Mesendoderm (in vitro differentiated cells): ENCODE measurements around the gene BANK1.

Experiments
- DNase-seq: peaks from one replicate; pipeline ENCODE4 v3.0.0; 2013
- H2AK5ac ChIP-seq: 2 replicates; pipeline ENCODE4 v1.6.1; 2013; ENCODE audit warnings: low read length, inconsistent platforms
- H2BK120ac ChIP-seq: 2 replicates; pipeline ENCODE4 v1.6.1; 2013; ENCODE audit warnings: low read depth, mild to moderate bottlenecking, low read length, moderate library complexity, mixed read lengths
- H2BK15ac ChIP-seq: replicated peaks from 2 replicates; pipeline ENCODE4 v1.6.1; 2013; ENCODE audit warnings: low read depth, mild to moderate bottlenecking, moderate library complexity
- H2BK5ac ChIP-seq: 2 replicates; pipeline ENCODE4 v1.6.1; 2013; ENCODE audit warnings: low read length, inconsistent platforms
- H3K18ac ChIP-seq: 2 replicates; pipeline ENCODE4 v1.6.1; 2013; ENCODE audit warnings: mild to moderate bottlenecking, low read length, mixed read lengths
- H3K23ac ChIP-seq: one replicate; pipeline ENCODE4 v1.6.1; 2013; ENCODE audit warnings: low read length
- H3K27ac ChIP-seq: 2 replicates; pipeline ENCODE4 v1.5.1; 2013; ENCODE audit warnings: low read depth, mild to moderate bottlenecking, inconsistent platforms, low read length, moderate library complexity
- H3K27me3 ChIP-seq: 2 replicates; pipeline ENCODE4 v1.6.1; 2013; ENCODE audit warnings: low read length, control low read depth, mild to moderate bottlenecking, inconsistent platforms; ENCODE audit not compliant: insufficient read depth, poor library complexity
- H3K36me3 ChIP-seq: 2 replicates; pipeline ENCODE4 v1.6.1; 2013; ENCODE audit warnings: low read length, inconsistent platforms; ENCODE audit not compliant: control insufficient read depth, insufficient read depth
- H3K4ac ChIP-seq: one replicate; pipeline ENCODE4 v1.6.1; 2013; ENCODE audit warnings: low read depth, mild to moderate bottlenecking, low read length, moderate library complexity
- H3K4me1 ChIP-seq: 2 replicates; pipeline ENCODE4 v1.6.1; 2013; ENCODE audit warnings: low read depth, low read length, inconsistent platforms; ENCODE audit not compliant: control insufficient read depth
- H3K4me2 ChIP-seq: 2 replicates; pipeline ENCODE4 v1.6.1; 2013; ENCODE audit warnings: low read length
- H3K4me3 ChIP-seq: 2 replicates; pipeline ENCODE4 v1.5.1; 2013; ENCODE audit warnings: mild to moderate bottlenecking, low read length
- H3K56ac ChIP-seq: one replicate; pipeline ENCODE4 v1.6.1; 2013; ENCODE audit warnings: low read length
- H3K79me1 ChIP-seq: 2 replicates; pipeline ENCODE4 v1.6.1; 2013; ENCODE audit warnings: low read length, inconsistent platforms
- H3K79me2 ChIP-seq: 2 replicates; pipeline ENCODE4 v1.6.1; 2013; ENCODE audit warnings: mild to moderate bottlenecking, low read length; ENCODE audit not compliant: control insufficient read depth, insufficient read depth
- H3K9ac ChIP-seq: 2 replicates; pipeline ENCODE4 v1.6.1; 2013; ENCODE audit warnings: low read length, inconsistent platforms
- H4K5ac ChIP-seq: one replicate; pipeline ENCODE4 v1.6.1; 2013; ENCODE audit warnings: low read length
- H4K8ac ChIP-seq: one replicate; pipeline ENCODE4 v1.6.1; 2013; ENCODE audit warnings: low read depth, mild to moderate bottlenecking, control low read depth, low read length, moderate library complexity
- WGBS: extraction: QIAGEN DNeasy Blood & Tissue Kit; methylation state at CpG from one replicate; pipeline ENCODE4 v1.1.7; 2013; ENCODE audit warnings: low lambda C conversion rate, missing lambda C conversion rate; ENCODE audit not compliant: insufficient coverage; ENCODE audit errors: extremely low coverage; 5-methylcytosine and 5-hydroxymethylcytosine counted together

Gene BANK1

DNA sequence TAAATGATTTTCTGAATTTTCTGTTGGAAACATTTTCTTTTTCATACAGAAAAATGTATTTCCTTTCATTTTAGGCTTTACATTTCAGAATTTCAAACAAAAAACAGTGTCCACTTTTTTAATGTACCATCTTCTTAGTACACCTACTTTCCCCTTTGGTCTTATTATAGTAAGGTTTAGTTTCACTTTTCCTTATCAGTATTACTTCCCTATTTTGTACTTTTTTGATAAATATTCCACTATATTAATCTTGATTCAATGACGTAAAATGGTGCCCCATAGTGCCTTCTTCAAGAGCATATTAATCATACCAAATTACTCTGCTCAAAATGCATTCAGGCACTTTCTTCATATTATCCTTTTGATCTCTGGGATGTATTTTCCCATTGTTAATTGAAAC lies 52.5 kb downstream of the BANK1 start:
- no CpG with 5 or more reads among the region's 1 CpG for WGBS
- no peak overlapping the region for H3K56ac ChIP-seq
- no peak overlapping the region for H3K27ac ChIP-seq
- H2BK15ac ChIP-seq = no peak overlapping the region
- no peak overlapping the region for H3K23ac ChIP-seq
- no peak overlapping the region for H3K4me2 ChIP-seq
- no peaks in the 10 kb centered on the region for H3K79me1 ChIP-seq
- no peak overlapping the region for H4K5ac ChIP-seq
- no peak for DNase-seq
- H2BK5ac ChIP-seq = no peak overlapping the region
- no peaks in the 10 kb centered on the region for H3K4me1 ChIP-seq
- no peaks in the 10 kb centered on the region for H3K36me3 ChIP-seq
- no peaks in the 10 kb centered on the region for H3K79me2 ChIP-seq
- no peaks in the 10 kb centered on the region for H3K27me3 ChIP-seq
- no peak overlapping the region for H3K4ac ChIP-seq
- no peak overlapping the region for H3K18ac ChIP-seq
- H3K9ac ChIP-seq = no peak overlapping the region
- H2AK5ac ChIP-seq = no peak overlapping the region
- H3K4me3 ChIP-seq = no peak overlapping the region
- no peak overlapping the region for H2BK120ac ChIP-seq
- no peak overlapping the region for H4K8ac ChIP-seq

DNA sequence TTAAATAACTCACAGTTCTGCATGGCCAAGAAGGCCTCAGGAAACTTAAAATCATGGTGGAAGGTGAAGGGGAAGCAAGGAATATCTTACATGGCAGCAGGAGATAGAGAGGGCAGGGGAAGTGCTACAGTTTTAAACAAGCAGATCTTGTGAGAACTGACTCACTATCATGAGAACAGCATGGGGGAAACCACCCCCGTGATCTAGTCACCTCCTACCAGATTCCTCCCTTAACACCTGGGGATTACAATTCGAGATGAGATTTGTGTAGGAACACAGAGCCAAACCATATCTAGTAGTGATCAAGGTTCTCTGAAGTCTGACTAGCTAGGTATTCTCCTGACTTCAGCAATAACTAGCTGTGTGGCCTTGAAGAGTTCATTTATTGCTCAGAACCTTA lies 56.0 kb downstream of the BANK1 start:
- no peak overlapping the region for H3K4me3 ChIP-seq
- no peak overlapping the region for H3K4ac ChIP-seq
- no CpG with 5 or more reads among the region's 2 CpGs for WGBS

DNA sequence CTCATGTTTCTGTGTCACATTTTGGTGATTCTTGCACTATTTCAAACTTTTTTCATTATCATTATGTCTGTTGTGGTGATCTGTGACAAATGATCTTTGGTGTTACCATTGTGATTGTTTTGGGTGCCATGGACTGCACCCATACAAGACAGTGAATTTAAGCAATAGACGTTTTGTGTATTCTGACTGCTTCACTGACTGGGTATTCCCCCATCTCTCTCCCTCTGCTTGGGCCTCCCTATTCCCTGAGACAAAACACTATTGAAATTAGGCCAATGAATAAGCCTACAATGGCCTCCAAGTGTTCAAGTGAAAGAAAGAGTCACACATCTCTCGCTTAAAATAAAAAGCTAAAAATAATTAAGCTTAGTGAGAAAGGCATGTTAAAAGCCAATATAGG lies 60.2 kb downstream of the BANK1 start:
- no peak overlapping the region for H2BK120ac ChIP-seq
- no peak overlapping the region for H4K8ac ChIP-seq
- H2BK15ac ChIP-seq = no peak overlapping the region
- no peak overlapping the region for H4K5ac ChIP-seq
- no peak overlapping the region for H3K23ac ChIP-seq
- DNase-seq = no peak
- H2AK5ac ChIP-seq = no peak overlapping the region
- H3K27ac ChIP-seq = no peak overlapping the region
- H3K9ac ChIP-seq = no peak overlapping the region
- no peaks in the 10 kb centered on the region for H3K79me2 ChIP-seq
- no peak overlapping the region for H3K18ac ChIP-seq
- no peaks in the 10 kb centered on the region for H3K27me3 ChIP-seq
- no peak overlapping the region for H3K56ac ChIP-seq
- no peak overlapping the region for H3K4me2 ChIP-seq
- H3K4me3 ChIP-seq = no peak overlapping the region
- no peak overlapping the region for H3K4ac ChIP-seq
- WGBS = no CpG with 5 or more reads among the region's 2 CpGs
- H2BK5ac ChIP-seq = no peak overlapping the region
- H3K79me1 ChIP-seq = no peaks in the 10 kb centered on the region
- H3K36me3 ChIP-seq = no peaks in the 10 kb centered on the region
- H3K4me1 ChIP-seq = no peaks in the 10 kb centered on the region

More for the DNA sequence above, 56.0 kb downstream of the BANK1 start:
- no peak overlapping the region for H3K18ac ChIP-seq
- H3K56ac ChIP-seq = no peak overlapping the region
- H3K27me3 ChIP-seq = no peaks in the 10 kb centered on the region
- no peak overlapping the region for H2BK5ac ChIP-seq
- no peaks in the 10 kb centered on the region for H3K36me3 ChIP-seq
- H4K8ac ChIP-seq = no peak overlapping the region
- H3K9ac ChIP-seq = no peak overlapping the region
- H3K79me1 ChIP-seq = no peaks in the 10 kb centered on the region
- H3K4me2 ChIP-seq = no peak overlapping the region
- H3K4me1 ChIP-seq = no peaks in the 10 kb centered on the region
- no peak overlapping the region for H2BK120ac ChIP-seq
- DNase-seq = peak; percentile 66
- H3K79me2 ChIP-seq = no peaks in the 10 kb centered on the region
- no peak overlapping the region for H3K23ac ChIP-seq
- H2BK15ac ChIP-seq = no peak overlapping the region
- H3K27ac ChIP-seq = no peak overlapping the region
- no peak overlapping the region for H4K5ac ChIP-seq
- no peak overlapping the region for H2AK5ac ChIP-seq

DNA sequence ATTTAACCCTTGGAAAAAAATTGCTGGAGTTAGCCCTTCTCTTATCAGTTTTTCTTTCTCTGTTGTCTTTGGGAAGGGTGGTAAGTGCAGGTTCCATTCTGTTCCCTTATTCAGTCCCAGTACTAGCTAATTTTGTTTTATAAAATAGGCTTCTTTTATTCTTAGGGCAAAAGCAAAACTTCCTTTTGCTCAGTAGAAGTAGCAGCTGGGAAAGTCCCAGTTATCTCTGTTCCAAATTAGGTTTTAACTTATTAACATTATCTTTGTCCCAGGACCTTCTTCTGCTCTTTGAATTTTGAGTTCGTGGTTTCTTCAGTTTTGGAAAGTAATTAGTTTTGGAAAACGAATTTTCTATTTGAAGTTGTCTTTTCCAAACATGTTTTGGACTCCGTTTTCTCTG lies 61.1 kb downstream of the BANK1 start:
- Histone ChIP-seq H3K79me2 (no peaks in the 10 kb centered on the region), H3K79me1 (no peaks in the 10 kb centered on the region)

DNA sequence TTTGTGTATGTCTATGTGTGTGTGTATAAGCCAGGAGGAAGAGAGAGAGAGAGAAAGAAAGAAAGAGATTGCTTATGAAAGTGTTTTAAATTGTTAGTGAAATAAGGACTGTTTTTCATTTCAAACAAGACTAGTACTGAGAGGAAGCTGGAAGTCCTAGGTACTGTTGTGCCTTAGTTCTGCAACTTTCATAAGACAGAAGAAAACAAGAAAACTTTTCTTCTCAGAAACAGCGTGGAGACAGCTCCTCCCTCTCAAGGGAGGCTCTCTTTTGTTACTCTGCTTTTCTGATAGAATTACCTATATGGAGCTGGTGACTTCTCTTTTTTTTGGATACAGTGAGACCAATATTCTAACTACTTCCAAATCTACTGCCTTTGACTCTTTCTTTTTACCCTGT lies 62.5 kb downstream of the BANK1 start:
- no peak overlapping the region for H3K18ac ChIP-seq
- no peak overlapping the region for H3K4me3 ChIP-seq
- H3K4ac ChIP-seq = no peak overlapping the region
- DNase-seq = no peak
- H3K79me2 ChIP-seq = no peaks in the 10 kb centered on the region
- no peaks in the 10 kb centered on the region for H3K27me3 ChIP-seq
- H2BK120ac ChIP-seq = no peak overlapping the region
- H3K56ac ChIP-seq = no peak overlapping the region
- no peak overlapping the region for H4K8ac ChIP-seq
- no peak overlapping the region for H2BK5ac ChIP-seq
- no peak overlapping the region for H3K27ac ChIP-seq
- no peaks in the 10 kb centered on the region for H3K36me3 ChIP-seq
- no CpG with 5 or more reads among the region's 1 CpG for WGBS
- H4K5ac ChIP-seq = no peak overlapping the region
- no peak overlapping the region for H3K4me2 ChIP-seq
- H3K9ac ChIP-seq = no peak overlapping the region
- no peaks in the 10 kb centered on the region for H3K4me1 ChIP-seq
- no peaks in the 10 kb centered on the region for H3K79me1 ChIP-seq
- no peak overlapping the region for H2BK15ac ChIP-seq
- H2AK5ac ChIP-seq = no peak overlapping the region
- no peak overlapping the region for H3K23ac ChIP-seq

More for the DNA sequence above, 61.1 kb downstream of the BANK1 start:
- H2BK120ac ChIP-seq = no peak overlapping the region
- no peak overlapping the region for H3K27ac ChIP-seq
- H2AK5ac ChIP-seq = no peak overlapping the region
- H3K18ac ChIP-seq = no peak overlapping the region
- H3K23ac ChIP-seq = no peak overlapping the region
- H3K36me3 ChIP-seq = no peaks in the 10 kb centered on the region
- H3K27me3 ChIP-seq = no peaks in the 10 kb centered on the region
- no peak overlapping the region for H3K4me3 ChIP-seq
- H3K9ac ChIP-seq = no peak overlapping the region
- H2BK15ac ChIP-seq = no peak overlapping the region
- H3K4me1 ChIP-seq = no peaks in the 10 kb centered on the region
- WGBS = no CpG with 5 or more reads among the region's 3 CpGs
- H3K56ac ChIP-seq = no peak overlapping the region
- H4K5ac ChIP-seq = no peak overlapping the region
- H2BK5ac ChIP-seq = no peak overlapping the region
- no peak overlapping the region for H3K4me2 ChIP-seq
- H4K8ac ChIP-seq = no peak overlapping the region
- no peak overlapping the region for H3K4ac ChIP-seq
- DNase-seq = no peak

DNA sequence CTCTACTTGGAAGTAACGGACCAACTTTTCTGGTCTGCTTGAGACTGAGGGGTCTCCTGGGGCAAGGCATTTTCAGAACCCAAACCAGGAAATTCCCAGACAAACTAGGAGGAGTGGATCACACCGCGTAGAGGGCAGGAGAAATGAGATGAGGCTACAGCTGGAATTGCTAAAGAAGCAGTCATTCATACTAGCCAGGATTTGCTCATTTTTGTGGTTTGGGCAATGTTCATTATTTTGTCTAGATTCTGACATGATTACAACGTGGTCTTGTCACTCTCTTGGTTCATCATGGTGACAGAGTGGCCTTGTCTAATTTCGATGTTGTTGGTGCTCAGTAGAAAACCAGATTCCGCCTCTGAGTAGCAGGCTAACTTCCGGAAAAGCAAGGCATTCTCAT lies 63.2 kb downstream of the BANK1 start:
- H2AK5ac ChIP-seq = no peak overlapping the region
- no peaks in the 10 kb centered on the region for H3K79me1 ChIP-seq
- no peaks in the 10 kb centered on the region for H3K27me3 ChIP-seq
- no peak overlapping the region for H3K23ac ChIP-seq
- H3K4me3 ChIP-seq = no peak overlapping the region
- no peak overlapping the region for H3K56ac ChIP-seq
- no peak overlapping the region for H3K27ac ChIP-seq
- no peaks in the 10 kb centered on the region for H3K36me3 ChIP-seq
- no peak overlapping the region for H4K8ac ChIP-seq
- H3K79me2 ChIP-seq = no peaks in the 10 kb centered on the region
- no peaks in the 10 kb centered on the region for H3K4me1 ChIP-seq
- H3K4me2 ChIP-seq = no peak overlapping the region
- no CpG with 5 or more reads among the region's 7 CpGs for WGBS
- H4K5ac ChIP-seq = no peak overlapping the region
- no peak overlapping the region for H2BK15ac ChIP-seq
- H3K9ac ChIP-seq = no peak overlapping the region
- H3K4ac ChIP-seq = no peak overlapping the region
- no peak overlapping the region for H3K18ac ChIP-seq
- no peak overlapping the region for H2BK120ac ChIP-seq
- H2BK5ac ChIP-seq = no peak overlapping the region
- no peak for DNase-seq
